ENCODE measurements around the gene FBXL15. TPM values are rescaled to one million over a fixed set of nuclear protein-coding genes. Genes with fewer than 3 reads are reported as not detected.

FBXL15 gene, protein sequence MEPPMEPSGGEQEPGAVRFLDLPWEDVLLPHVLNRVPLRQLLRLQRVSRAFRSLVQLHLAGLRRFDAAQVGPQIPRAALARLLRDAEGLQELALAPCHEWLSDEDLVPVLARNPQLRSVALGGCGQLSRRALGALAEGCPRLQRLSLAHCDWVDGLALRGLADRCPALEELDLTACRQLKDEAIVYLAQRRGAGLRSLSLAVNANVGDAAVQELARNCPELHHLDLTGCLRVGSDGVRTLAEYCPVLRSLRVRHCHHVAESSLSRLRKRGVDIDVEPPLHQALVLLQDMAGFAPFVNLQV
- total RNA-seq = 9.1 TPM
- long read RNA-seq, transcript FBXL15-201 (4 exons, 2,362 nt) = major isoform, 5 of 64 reads
- long read RNA-seq, partial matches to known transcripts = 46 of 64 reads
- long read RNA-seq, other reads (novel, unspliced or antisense) = 13 of 64 reads

DNA sequence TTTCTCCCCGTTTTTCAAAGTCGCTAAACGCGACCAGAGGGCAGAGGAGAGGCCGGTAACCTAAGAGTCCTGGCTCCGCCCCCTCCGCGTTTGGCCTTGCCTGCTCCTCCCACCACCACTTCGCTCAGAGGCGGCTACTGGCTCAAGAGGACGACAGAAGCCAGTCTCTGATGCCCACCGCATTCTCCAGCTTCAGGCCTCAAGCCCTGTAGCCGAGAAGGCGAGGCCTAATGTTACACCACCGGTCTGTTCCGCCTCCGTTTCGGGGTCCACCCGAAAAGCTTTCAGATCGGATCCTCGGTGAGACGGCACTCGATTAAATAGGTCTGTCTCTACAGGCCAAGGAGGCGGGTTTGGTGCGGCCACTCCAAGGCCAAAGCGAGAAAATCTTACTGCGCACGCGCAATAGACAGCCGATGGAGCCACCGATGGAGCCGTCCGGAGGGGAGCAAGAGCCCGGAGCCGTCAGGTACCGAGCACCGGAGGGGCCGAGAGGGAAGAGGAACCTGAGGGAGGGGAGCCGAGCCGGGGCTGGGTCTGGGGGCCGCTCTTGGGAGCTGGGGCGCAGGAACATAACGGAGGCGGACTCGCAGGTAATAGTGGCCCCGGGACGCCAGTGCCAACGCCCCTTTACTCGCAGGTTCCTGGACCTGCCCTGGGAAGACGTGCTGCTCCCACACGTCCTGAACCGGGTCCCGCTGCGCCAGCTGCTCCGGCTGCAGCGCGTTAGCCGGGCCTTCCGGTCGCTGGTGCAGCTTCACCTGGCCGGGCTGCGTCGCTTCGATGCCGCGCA, at the start of gene FBXL15:
FBXL15 (plus strand) TSS at position 123 of the 793 bp plus-strand sequence; CDS start at position 417, 294 bp downstream.
- intact Hi-C loops (cut with micrococcal nuclease) = no loop called here
- DNase-seq (peak; percentile 96), ATAC-seq (peak; percentile 88)

DNA sequence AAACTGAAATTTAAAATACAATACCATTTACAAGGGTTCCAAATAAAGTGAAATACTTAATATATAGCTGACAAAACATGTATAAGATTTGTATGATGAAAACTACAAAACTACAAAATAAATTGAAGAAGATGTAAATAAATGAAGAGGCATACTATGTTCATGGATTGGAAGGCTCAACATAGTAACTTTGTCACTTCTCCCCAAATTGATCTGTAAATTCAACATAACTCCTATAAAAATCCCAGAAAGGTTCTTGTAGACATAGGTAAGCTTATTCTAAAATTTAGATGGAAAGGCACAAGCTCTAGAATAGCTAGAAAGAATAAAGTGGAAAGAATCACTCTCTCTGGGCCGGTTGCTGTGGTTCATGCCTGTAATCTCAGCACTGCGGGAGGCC, 49.3 kb upstream of the FBXL15 start:
- ATAC-seq = no peak
- intact Hi-C loops (cut with micrococcal nuclease) = no loop called here
- DNase-seq = no peak

DNA sequence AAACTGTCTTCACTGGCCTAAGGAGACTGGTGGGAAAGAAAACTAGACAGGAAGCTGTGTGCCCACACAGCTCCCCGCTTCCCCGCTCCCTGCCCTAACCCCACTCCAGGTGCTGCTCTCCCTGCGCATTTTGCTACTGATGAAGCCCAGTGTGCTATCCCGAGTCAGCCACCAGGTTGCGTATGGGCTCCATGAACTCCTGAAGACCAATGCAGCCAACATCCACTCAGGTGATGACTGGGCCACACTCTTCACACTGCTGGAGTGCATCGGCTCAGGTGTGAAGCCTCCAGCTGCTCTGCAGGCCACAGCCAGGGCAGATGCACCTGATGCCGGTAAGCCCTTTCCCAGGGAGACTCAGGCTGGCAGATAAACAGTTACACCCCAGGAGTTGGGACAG, 45.4 kb upstream of the FBXL15 start:
- no peak for ATAC-seq
- intact Hi-C loops (cut with micrococcal nuclease) = no loop called here
- DNase-seq = no peak

DNA sequence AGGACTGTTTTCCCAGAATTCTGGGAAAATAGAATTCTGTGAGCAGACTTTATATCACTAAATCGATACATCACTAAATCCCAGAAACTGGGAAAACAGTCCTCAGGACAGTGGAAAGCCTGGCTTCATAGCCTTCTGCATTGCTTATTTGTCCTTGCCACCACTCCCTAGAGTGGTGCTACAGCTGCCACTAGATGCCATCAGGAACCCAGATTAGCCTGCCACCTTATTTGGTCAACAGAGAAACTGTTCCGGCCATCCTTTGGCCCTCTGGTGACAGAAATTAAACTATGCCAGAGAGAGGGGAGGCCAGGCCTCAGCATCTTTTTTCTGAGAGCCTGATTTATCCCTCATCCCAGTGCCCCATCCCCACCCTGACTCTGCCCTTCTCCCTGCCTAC, 44.8 kb upstream of the FBXL15 start:
- intact Hi-C loops (cut with micrococcal nuclease) = no loop called here
- DNase-seq = no peak

DNA sequence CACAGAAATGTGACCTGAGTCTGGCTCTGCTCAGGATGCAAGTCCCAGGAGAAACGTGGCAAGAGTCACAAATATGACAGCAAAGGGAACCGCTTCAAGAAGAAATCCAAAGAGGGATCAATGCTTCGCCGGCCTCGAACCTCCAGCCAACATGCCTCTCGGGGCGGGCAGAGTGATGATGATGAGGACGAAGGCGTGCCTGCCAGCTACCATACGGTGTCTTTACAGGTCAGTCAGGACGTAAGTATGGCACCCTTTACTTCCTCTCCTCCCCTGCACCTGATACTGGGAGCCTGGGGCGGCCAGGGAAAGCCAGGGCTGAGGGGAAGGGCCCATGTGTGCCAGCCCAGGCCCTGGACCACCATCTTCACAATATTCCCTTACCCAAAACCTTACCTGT, 43.7 kb upstream of the FBXL15 start:
- ATAC-seq (no peak), DNase-seq (no peak)
- intact Hi-C loops (cut with micrococcal nuclease) = no loop called here

More for the DNA sequence above, 44.8 kb upstream of the FBXL15 start:
- ATAC-seq = no peak

DNA sequence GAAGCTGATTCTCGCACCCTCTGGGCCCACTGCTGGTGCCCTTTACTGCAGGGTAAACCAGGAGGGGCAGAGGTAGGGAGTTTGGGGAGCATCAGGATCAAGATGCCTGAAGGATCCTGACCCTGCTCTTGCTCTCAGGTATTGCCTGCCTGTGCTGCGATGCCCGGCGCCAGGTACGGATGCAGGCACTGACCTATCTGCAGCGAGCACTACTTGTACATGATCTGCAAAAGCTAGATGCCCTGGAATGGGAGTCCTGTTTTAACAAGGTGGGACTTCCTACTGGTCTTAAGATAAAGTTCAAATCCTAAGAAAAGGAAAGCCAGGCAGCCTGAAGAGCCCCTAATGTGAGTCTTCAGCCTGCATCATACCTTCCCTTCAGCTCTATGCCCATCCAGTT, 41.3 kb upstream of the FBXL15 start:
- intact Hi-C loops (cut with micrococcal nuclease) = no loop called here
- no peak for ATAC-seq
- DNase-seq = no peak

DNA sequence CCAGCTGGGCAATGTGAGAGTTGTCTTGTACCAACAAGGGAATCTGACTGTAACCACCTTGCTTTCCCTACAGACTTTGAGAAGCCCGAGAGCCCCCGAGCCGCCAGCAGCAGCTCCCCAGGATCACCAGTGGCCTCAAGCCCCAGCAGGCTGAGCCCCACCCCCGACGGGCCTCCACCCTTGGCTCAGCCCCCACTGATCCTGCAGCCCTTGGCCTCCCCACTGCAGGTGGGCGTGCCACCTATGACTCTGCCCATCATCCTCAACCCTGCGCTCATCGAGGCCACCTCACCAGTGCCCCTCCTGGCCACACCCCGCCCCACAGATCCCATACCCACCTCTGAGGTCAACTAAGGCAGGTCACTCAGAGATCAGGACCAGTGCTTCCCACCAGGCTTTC, 38.7 kb upstream of the FBXL15 start:
- intact Hi-C loops (cut with micrococcal nuclease) = no loop called here
- DNase-seq = no peak
- no peak for ATAC-seq

DNA sequence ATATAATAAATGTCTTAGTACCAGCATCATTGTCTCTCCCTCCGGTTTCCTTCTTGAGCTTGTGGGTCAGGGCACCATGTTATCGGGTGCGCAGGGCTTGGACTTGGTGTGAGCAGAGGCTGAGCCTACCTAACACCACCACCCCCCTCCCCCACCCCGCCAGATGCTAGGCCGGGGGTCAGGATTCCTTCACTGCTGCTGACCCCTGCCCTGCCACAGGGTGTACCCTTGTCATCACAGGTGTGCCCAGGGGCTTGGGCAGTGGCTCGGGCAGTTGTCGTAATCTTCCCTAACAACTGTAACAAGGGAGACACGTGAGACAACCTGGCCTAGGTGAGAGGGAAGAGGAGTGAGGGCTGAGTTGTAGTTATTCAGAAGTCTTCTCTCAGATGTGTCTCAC, 37.8 kb upstream of the FBXL15 start:
- no peak for ATAC-seq
- DNase-seq = no peak
- intact Hi-C loops (cut with micrococcal nuclease) = no loop called here

DNA sequence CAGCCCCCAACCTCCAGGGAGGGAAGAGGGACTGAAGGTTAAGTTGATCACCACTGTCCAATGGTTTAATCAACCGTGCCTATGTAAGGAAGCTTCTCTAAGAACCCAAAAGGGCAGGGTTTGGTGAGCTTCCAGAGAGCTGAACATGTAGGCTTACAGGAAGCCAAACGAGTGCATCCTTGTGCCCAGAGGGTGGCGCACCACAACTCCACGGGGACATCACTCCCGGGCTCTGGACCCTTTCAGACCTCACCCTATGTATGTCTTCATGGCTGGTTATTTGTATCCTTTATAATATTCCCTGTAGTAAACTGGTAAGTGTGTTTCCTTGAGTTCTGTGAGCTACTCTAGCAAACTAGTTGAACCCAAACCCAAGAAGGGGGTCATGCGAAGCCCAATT, 36.6 kb upstream of the FBXL15 start:
- DNase-seq (no peak), ATAC-seq (no peak)
- intact Hi-C loops (cut with micrococcal nuclease) = no loop called here

DNA sequence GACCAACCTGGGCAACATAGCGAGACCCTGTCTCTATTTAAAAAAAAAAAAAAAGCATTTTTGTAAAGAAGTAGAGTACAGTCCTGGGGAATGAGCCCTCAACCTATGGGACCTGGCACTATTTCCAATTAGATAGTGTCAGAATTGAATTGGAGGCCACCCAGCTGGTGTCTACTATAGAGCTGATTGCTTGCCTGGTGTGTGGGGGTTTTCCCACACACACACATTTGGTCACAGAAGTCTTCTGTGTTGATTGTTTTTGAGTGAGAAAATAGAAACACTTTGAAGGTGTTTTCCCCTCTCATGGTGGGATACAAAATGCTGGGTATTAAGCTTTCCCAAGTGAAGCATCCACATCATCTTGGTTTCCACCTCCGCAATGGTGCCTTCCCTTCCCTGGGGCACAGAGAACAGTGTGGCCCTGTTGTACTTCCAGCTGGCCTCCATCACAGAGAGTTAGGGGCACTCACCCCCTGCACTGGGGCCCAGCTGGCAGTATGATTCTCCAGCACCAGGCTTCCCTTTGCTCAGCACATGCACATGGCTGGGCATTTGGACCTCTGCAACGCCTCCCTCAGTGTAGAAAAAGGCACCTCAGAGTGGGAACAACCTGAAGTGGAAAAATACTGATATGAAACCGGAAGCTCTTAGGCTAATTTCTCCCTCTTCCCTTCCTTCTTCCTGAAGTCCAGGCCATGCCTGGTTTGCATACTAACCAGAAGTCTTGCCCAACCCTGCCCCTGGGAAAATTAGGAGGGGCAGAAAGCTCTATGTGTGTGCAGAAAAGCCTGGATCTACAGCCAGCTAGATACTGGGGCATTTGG, 35.8 kb upstream of the FBXL15 start:
- DNase-seq (no peak), ATAC-seq (peak; percentile 59)
- intact Hi-C loops (cut with micrococcal nuclease) = no loop called here

DNA sequence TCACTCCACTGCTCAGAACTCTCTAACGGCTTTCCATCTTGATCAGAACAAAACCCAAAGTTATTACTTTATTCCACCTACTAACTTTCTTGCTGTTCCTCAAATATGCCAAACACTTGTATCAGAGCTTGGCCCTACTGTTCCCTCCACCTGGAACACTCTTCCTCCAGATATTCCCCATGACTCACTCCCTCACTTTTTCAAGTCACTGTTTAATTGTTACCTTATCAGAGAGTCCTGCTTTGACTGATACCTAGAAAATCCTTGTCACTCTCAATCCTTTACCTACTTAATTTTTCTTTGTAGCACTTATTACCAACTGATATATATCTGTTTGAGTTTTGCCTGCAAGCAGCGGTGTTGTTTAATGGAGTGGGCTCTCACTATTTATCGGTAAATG, 30.7 kb upstream of the FBXL15 start:
- intact Hi-C loops (cut with micrococcal nuclease) = loop anchor here (10.0 kb wide), 1 partner anchor 195 kb away; no protein-coding TSS in a partner anchor
- ATAC-seq = no peak
- no peak for DNase-seq

DNA sequence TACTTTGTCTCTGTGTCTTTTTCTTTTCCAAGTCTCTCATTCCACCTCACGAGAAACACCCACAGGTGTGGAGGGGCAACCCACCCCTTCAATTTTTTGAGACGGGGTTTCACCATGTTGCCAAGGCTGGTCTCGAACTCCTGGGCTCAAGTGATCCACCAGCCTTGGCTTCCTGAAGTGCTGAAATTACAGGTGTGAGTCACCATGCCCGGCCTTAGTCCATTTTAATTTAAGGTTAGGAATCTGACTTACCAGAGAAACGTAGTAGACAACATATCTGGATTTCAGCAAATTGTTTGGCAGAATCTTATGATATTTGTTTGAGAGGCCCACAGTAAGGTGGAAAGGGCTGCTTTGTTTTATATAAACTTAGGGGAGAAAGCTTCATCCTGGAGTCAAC, 28.3 kb upstream of the FBXL15 start:
- no peak for DNase-seq
- intact Hi-C loops (cut with micrococcal nuclease) = loop anchor here (10.0 kb wide), 1 partner anchor 192 kb away; no protein-coding TSS in a partner anchor
- ATAC-seq = no peak

DNA sequence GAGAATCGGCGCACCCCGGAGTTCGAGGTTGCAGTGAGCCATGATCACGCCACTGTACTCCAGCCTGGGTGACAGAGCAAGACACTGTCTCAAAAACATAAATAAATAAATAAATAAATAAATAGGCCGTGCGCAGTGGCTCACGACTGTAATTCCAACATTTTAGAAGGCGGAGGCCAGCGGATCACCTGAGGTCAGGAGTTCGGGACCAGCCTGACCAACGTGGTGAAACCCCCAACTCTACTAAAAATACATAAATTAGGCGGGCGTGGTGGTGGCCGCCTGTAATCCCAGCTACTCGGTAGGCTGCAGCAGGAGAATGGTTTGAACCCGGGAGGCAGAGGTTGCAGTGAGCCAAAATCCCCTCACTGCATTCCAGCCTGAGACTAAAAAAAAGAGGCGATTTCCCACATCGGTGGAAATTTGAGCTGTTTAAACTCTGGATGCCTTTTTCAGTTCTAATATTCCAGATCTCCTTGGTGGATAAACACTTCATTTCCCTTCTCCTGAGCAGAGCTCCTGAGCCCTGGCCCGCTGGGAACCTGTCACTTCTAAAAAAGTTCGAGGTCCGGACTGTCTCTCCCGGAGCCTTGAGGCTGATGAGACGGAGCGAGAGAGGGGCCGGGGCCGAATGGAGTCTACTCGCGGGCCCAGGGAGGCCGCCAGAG, 27.1 kb upstream of the FBXL15 start:
- ATAC-seq (no peak), DNase-seq (no peak)
- intact Hi-C loops (cut with micrococcal nuclease) = loop anchor here (10.0 kb wide), 1 partner anchor 191 kb away; no protein-coding TSS in a partner anchor

DNA sequence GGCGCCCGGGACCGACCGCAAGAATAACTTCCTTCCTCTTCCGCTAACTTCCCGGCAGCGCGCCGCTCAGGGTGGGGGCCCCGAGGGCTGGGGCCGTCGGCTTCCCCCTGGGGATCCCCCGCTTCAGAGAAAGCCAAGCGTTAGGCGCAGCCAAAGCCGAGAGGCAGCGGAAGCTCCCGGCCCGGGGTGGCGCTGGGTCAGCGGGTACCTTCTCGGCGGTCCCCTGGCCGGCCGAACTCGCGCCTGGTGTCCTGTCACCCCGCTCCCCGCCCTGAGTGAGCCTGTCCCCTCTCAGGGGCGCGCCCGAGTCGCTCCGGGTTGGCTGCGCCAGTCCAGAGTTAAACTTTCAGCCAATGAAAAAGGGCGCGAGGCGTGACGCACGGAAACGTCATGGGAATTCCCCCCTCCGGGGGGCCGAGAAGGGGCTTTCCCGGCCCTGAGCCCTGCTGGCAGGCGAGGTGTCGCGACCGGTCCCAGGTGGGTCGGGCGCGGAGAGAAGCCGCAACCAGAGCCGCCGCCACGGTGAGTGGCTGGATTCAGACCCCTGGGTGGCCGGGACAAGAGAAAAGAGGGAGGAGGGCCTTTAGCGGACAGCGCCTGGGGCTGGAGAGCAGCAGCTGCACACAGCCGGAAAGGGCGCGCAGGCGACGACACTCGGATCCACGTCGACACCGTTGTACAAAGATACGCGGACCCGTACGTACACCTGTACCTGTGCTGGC, 26.4 kb upstream of the FBXL15 start:
- intact Hi-C loops (cut with micrococcal nuclease) = loop anchor here (10.0 kb wide), 1 partner anchor 191 kb away; no protein-coding TSS in a partner anchor
- ATAC-seq = peak; percentile 93
- DNase-seq = peak; percentile 97

DNA sequence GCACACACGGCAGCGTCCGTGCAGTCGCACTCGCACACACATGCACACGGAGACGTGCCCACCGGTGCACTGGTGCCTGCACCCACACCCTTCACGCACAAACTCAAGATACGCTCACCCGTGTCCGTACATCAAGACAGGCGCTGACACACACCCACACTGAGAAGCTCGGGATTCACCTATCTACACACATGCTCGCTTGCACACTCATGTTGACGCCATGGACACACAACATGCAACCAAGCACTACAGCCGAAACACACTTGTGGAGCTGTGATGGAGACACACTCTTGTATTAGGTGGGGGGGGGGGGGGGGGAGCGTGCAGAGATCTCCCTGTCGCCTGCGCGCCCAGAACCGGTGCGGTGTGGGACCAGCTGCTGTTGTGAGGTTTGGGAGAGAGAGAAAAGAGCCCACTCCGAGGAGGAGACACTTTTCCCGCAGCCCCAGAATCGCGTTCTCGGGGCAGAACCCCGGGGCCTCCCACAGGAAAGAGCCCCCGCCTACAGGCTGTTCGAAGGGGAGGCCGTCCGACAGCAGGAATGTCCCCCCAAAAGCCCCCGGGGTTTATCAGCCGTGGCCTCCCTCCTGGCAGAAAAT, 25.7 kb upstream of the FBXL15 start:
- no peak for DNase-seq
- ATAC-seq = peak; percentile 1
- intact Hi-C loops (cut with micrococcal nuclease) = loop anchor here (10.0 kb wide), 1 partner anchor 190 kb away; no protein-coding TSS in a partner anchor

DNA sequence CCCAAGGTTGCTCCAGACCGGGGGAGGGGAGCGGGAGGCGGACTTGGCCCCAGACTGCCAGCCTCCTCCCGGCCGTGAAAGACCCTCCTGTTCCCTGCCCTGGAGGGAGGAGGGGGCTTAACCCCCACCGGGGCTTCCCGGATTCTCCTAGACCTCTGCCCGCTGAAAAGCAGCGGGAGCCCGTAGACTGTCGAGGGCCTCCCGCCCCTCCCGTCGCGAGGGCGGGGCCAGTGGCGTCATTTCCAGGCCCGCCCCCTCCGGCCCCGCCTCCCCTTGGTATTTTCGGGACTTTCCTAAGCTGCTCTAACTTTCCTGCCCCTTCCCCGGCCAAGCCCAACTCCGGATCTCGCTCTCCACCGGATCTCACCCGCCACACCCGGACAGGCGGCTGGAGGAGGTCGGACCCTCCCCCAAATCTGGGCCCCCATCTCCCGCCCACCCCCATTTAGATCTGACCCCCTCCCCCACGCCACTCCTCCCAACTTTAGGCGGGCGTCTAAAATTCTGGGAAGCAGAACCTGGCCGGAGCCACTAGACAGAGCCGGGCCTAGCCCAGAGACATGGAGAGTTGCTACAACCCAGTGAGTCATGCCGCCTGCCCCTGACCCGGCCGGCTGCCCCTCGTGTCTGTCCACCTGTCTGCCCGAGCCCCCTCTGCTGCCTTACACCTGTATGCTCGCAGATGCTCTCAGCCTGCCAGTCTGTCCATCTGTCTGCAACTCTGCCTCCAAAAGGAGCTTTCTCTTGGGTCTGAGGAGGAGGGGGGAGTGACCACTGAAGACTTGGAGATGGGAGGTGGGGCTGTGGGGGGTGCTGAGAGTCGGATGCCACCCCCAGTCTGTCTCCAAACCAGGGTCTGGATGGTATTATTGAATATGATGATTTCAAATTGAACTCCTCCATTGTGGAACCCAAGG, 25.0 kb upstream of the FBXL15 start, which contains the start of gene NFKB2:
NFKB2 (plus strand) TSS at position 306 of the 917 bp plus-strand sequence; CDS start at position 561, 255 bp downstream.
- intact Hi-C loops (cut with micrococcal nuclease) = loop anchor here (10.0 kb wide), 1 partner anchor 189 kb away; no protein-coding TSS in a partner anchor
- ATAC-seq (peak; percentile 66), DNase-seq (peak; percentile 93)

DNA sequence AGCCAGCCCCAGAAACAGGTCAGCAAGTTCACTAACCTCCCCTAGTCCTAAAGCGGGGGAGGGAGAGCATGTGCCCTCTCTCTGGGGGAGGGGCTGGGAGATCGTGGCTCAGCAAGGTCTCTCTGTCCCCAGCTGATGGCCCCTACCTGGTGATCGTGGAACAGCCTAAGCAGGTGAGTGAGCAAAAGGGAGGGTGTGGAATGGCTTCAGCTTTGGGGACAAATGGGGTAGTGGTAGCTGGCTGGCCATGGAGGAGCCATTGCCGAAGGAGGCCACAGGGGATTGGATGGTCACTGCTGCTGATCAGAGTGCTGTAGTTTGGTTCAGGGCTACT, 24.4 kb upstream of the FBXL15 start:
- intact Hi-C loops (cut with micrococcal nuclease) = loop anchor here (10.0 kb wide), 1 partner anchor 189 kb away; no protein-coding TSS in a partner anchor
- DNase-seq (no peak), ATAC-seq (no peak)

All from left ventricle myocardium superior (tissue), 1 donor.